GM04503 (cell line): ENCODE measurements around the gene AKR1C2.
"Not testable (repeated sequence)": the region's sequence is repeated elsewhere in the genome, so short reads cannot be mapped to it uniquely, and the experiment has no call there.

ENCODE experiments used
- DNase-seq: peaks from one replicate; pipeline ENCODE4 v3.0.0-alpha.2; 2012; ENCODE audit warnings: low read depth

The AKR1C2 gene

GRCh38 chr10:4956955-4957645, 46.6 kb downstream of the AKR1C2 start:
- not testable (repeated sequence) for DNase-seq

GRCh38 chr10:4956088-4956487, 47.6 kb downstream of the AKR1C2 start:
- not testable (repeated sequence) for DNase-seq

- DNase-seq: no peak
Observed at GRCh38 chr10:4953405-4953804, 50.3 kb downstream of the AKR1C2 start.

DNA sequence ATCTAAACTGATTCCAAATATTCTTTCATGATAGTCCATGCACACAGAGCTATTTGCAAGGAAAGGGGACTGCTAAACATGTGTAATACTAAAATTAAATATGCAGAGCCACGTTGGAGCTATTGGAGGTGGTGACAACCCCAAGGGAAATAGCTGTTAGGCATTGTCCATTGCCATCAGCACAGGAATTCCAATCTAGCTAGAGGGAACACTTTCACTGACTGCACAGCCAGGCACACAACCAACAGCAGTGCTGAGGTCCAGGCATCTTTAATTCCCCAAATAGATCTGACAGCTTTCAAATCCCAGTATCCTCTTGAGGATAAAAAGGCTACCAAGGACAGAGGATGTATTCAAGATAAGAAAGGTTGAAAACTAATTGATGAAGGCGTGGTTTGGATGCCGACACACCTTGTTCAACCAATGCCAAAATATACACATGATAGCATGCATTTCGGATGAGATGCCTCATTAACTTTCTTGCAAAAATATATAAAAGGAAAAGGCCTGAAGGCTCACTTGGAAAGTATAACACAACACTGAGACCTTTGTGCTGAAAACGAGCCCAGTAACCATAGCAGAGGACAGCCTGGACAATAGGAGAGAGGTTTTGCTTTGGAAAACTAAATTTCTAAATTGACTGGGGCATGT, 52.0 kb downstream of the AKR1C2 start:
- DNase-seq: not testable (repeated sequence)

- peak; percentile 95 for DNase-seq
Observed at GRCh38 chr10:4947635-4948596, 55.7 kb downstream of the AKR1C2 start.

DNA sequence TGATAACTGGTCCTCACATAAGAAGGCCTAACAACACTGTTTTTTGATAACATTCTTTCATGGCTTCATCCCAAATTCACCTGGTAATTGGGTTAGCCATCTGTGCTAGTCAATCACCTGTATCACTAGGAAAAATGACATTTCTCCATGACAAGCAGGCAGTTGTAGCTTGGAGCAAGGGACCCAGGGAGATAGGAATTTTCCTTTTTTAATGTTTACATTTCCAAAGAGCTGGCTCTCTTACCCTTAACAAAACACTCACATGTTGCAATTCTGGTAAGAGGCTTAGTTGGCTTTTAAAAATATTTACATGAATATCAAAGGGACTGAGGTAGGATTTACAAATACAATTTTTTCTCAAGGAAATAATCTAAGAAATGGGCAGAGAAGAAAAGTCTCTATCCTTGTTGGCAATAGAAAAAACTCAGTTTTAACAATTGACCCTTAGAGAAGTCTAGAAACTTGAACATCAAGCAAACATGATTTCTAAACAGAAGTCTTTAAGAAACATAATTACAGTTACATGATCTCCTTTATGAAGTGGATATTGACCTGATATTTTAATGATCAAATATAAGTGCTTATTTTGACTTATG, 56.5 kb downstream of the AKR1C2 start:
- DNase-seq: no peak

DNA sequence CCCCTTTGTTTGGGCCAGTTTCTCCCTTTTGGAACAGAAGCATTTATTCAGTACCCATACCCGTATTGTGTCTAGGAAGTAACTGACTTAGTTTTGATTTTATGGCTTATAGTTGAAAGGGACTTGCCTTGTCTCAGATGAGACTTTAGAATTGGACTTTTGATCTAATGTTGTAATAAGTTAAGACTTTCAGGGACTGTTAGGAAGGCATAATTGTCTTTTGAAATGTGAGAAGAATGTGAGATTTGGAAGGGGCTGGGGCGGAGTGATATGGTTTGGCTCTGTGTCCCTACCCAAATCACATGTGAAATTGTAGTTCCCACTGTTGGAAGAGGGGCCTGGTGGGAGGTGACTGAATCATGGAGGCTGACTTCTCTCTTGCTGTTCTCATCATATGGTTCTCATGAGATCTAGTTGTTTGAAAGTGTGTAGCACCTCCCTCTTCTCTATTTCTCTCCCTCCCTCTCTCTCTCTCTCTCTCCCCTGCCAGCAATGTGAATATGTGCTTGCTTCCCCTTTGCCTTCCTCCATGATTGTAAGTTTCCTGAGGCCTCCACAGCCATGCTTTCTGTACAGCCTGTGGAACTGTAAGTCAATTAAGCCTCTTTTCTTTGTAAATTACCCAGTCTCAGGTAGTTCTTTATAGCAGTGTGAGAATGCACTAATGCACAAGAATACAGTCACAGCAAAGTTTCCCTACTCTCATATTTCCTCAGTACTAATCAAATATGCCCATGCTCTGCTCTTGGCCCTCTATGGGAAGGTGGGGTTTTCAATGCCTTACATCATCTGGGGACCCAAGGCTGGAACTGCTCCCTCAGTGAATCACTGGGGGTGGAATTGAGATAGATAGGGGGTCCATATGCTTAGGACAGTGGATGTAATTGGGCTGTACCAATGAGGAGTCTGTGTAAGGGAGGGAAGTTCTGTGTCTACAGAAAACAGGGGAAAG, 57.6 kb downstream of the AKR1C2 start:
- DNase-seq: no peak

DNA sequence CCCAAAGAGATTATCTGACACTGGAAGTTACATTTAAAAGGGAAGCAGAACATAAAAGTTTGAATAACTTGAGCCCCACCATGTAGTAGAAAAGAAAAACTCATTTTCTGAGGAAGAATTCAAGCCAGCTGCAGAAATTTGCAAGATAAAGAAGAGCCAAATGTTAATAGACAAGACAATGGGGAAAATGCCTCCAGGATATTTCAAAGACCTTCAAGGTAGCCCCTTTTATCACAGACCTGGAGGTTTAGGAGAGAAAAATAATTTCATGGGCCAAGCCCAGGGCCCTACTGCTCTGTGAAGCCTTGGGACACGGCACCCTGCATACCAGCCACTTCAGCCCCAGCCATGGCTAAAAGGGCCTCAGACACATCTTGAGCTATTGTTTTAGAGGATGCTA, 58.8 kb downstream of the AKR1C2 start:
- DNase-seq: no peak

DNA sequence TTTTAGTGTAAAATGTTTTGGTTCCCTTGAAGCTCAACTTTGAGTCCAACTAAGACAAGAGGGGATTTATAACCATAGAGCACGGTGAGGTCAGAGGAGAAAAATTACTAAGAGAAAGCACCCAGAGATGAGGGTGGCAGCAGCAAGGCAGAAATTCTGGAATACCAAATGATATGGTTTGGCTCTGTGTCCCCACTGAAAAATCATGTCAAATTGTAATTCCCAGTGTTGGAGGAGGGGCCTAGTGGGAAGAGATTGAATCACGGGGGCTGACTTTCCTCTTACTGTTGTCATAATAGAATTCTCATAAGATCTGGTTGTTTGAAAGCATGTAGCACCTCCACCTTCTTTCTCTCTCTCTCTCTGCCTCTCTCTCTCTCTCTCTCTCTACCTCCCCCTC, 59.8 kb downstream of the AKR1C2 start:
- no peak for DNase-seq

DNA sequence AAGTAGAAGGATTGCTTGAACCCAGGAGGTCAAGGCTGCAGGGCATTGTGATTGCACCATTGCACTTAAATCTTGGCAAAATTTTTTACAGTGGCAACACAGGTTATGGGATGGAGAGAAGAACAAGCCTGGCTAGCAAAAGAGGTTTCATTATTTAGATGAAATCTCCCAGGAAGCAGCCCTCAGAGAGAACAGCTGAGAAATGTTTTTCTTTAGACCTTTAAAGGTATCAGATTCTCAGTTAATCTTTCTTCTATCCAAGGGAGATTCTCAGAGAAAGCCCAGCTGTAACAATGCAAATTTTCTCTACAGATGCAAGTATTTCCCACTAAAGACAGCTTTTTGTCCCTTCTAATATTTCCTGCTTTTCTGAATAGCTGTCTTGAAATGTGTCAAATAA, 60.2 kb downstream of the AKR1C2 start:
- not testable (repeated sequence) for DNase-seq

DNA sequence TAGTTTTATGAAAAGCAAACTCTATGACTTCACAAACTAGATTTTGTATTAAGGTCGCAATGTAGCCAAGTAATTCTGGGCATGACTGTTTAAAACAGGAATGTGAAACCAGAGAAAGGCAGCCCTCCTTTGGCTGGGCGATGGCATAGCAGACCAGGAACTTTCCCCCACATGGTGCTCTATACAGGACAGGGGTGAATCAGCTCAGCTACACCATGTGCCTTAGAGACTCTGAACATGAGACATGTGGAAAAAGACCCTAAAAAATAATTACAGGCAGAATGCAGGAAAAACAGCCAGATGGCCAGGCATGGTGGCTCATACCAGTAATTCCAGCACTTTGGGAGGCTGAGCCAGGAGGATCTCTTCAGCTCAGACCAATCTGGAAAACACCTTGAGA, 60.7 kb downstream of the AKR1C2 start:
- peak; percentile 39 for DNase-seq

DNA sequence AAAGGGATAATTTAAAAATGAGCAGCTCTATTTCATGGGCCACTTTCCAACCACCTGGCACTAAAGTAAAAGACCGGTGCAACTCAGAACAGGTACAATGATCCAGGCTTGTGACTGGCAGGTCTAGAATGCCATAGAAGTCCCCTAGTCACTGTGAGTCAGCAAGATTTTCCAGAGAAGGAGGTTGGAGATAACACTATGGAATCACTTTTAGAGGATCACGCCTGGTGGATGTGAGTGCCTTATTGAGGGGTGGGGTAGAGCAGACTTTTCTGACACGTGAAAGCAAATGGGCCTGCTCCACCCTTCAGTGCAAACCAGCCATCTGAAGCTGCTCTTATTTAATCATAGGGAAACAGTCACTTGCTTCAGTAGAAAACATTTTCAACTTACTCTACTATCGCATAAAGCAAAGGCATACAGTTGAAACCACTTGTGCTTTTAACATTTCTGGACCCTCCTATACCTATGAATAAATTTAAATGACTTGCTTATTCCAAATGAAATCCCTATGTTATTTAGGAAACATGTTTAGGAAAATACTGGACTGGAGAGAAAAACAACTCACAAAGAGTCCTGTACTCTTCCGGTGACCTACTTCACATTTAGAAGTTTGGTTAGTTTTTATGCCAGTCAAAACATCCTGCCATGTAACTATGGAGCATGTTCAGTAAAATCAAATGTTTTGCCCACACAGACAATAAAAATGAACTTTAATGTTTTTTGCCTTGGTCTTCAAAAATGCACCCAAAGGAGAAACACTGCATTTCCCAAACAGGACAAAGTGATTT, 61.9 kb downstream of the AKR1C2 start:
- no peak for DNase-seq

DNA sequence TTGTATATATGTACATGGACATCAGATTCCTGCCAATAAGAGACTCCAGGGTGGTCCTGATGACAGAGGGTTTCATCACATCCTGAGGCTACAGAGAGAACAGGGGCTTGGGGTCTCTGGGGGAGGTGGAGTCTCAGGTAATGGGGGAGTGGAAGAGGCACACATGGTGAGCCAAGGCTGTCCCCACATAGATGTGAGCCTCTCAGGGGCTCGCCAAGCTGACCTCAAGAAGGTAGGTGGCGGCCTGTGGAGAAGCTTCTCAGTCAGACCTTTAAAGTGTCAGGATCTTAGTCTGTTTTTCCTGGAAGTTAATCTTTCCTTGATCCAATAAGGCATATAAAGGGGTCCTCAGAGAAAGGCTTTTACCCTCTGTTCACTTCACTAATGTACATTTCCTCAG, 62.7 kb downstream of the AKR1C2 start:
- DNase-seq: not testable (repeated sequence)

DNA sequence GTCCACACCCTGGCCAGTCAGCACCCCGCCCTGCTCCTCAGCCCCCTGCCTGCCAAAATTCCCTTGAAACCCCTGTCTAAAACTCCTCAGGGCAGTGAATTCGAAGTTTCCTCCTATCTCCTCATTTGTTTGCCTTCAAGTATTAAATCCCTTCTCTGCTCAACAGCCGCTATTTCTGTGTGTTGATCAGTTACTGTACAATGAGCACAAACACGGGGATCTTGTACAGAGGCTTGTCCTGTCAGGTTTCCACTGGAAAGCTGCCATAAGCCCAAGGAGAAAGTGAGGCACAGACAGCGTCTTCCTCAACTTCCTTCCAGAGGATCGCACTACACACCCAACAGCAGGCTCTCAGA, 63.6 kb downstream of the AKR1C2 start:
- not testable (repeated sequence) for DNase-seq

DNA sequence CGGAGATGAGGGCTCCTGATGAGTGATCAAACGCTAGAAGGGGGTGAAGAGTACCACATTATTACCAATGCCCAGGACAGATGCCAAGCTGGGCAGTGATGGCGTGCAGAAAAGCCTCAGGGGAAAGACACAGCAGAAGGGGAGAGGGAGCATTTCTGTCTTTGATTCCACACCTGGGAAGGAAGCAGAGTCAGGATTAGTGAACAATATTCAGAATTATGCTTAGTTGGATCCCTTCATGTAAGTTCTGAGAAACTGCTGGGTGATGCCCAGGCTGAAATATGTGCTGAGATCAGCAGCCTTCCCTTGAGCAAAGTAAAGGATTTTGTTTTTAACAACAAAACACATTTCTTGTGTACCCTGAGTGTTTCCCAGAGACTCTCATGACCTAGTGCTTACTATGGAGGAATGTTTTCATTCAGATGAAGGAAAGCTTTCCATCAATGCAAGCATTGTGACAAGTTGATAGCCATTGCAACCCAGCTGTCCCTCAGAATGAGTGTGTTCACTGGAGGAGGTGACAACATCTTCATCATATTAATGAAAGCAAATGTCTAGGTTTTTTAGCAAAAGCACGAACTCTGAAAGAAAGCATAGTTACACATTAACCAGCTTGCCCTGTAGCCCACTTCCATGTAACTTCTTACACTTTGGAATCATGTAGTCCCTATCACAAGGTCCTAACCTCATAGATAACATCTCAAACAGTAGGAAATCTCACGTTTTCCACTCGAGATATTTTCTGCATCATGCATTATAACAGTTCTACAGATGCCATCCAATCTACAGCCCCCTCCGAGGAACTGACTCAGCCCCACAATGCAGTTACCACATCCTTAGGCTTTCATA, 64.2 kb downstream of the AKR1C2 start:
- DNase-seq: no peak
